ENCODE measurements around the gene ELF3.
"Not testable (repeated sequence)": the region's sequence is repeated elsewhere in the genome, so short reads cannot be mapped to it uniquely, and the experiment has no call there.

ELF3 gene

GRCh38 chr1:202058001-202058908, 47.9 kb downstream of the ELF3 start:
- no peak overlapping the region for H3K4me3 ChIP-seq (ENCODE audit: low read depth, low read length)
- CTCF ChIA-PET = interaction anchor here (1.0 to 1.3 kb wide), 2 partner anchors 9 to 162 kb away, joined by 3 read pairs; no protein-coding TSS in a partner anchor
- no peak for DNase-seq (ENCODE audit: low read depth, low spot score)
- POLR2A ChIA-PET = no interaction called here
- no peak for TF ChIP-seq CTCF (IDR thresholded peaks at IDR 0.05; ENCODE audit: insufficient read depth, low read length, missing control alignments)

GRCh38 chr1:202061055-202061454, 50.7 kb downstream of the ELF3 start:
- POLR2A ChIA-PET = no interaction called here
- DNase-seq (ENCODE audit: low read depth, low spot score) = no peak
- no peak for TF ChIP-seq CTCF (IDR thresholded peaks at IDR 0.05; ENCODE audit: insufficient read depth, low read length, missing control alignments)
- CTCF ChIA-PET = interaction anchor here (1.2 kb wide), 1 partner anchor 45 kb away, joined by 3 read pairs; no protein-coding TSS in a partner anchor
- H3K4me3 ChIP-seq (ENCODE audit: low read depth, low read length) = no peak overlapping the region

GRCh38 chr1:202061787-202062186, 51.4 kb downstream of the ELF3 start:
- H3K4me3 ChIP-seq (ENCODE audit: low read depth, low read length); POLR2A ChIA-PET; DNase-seq (ENCODE audit: low read depth, low spot score); CTCF ChIA-PET: not testable (repeated sequence)

- POLR2A ChIA-PET; DNase-seq (ENCODE audit: low read depth, low spot score); H3K4me3 ChIP-seq (ENCODE audit: low read depth, low read length); CTCF ChIA-PET: not testable (repeated sequence)
These were observed 52.2 kb downstream of the ELF3 start for GRCh38 chr1:202062636-202063035.

- POLR2A ChIA-PET = no interaction called here
- no peak for TF ChIP-seq CTCF (IDR thresholded peaks at IDR 0.05; ENCODE audit: insufficient read depth, low read length, missing control alignments)
- no peak overlapping the region for H3K4me3 ChIP-seq (ENCODE audit: low read depth, low read length)
- DNase-seq (ENCODE audit: low read depth, low spot score) = no peak
- CTCF ChIA-PET = no interaction called here
These were observed 52.7 kb downstream of the ELF3 start for GRCh38 chr1:202063093-202063492.

- POLR2A ChIA-PET; DNase-seq (ENCODE audit: low read depth, low spot score); H3K4me3 ChIP-seq (ENCODE audit: low read depth, low read length); CTCF ChIA-PET: not testable (repeated sequence)
These were observed 54.5 kb downstream of the ELF3 start for GRCh38 chr1:202064889-202065312.

Data from AG04449 (cell line).